NB4 (cell line): ENCODE data around the gene MINDY4B.

Source experiments
- DNase-seq: peaks from one replicate; pipeline ENCODE4 v3.0.0; 2010; ENCODE audit warnings: low read depth
- H3K4me3 ChIP-seq: one replicate; pipeline ENCODE4 v1.5.1; 2011; ENCODE audit warnings: mild to moderate bottlenecking, low read depth, low read length, moderate library complexity
- MYC ChIP-seq: IDR thresholded peaks from 2 replicates; pipeline ENCODE4 v1.6.1; 2011; ENCODE audit warnings: low read depth, low read length
- POLR2A ChIP-seq: IDR thresholded peaks from 2 replicates; pipeline ENCODE4 v1.6.1; 2011; ENCODE audit warnings: mild to moderate bottlenecking; ENCODE audit not compliant: insufficient read length; ENCODE audit errors: extremely low read depth
- TF ChIP-seq, protein P1 (sequence below): IDR thresholded peaks from one replicate; pipeline ENCODE4 v1.5.1; 2012; ENCODE audit warnings: low read depth, low read length
- TF ChIP-seq, protein P2 (sequence below): IDR thresholded peaks from 2 replicates; pipeline ENCODE4 v1.6.1; 2011; ENCODE audit warnings: low read depth, low read length

The MINDY4B gene

DNA sequence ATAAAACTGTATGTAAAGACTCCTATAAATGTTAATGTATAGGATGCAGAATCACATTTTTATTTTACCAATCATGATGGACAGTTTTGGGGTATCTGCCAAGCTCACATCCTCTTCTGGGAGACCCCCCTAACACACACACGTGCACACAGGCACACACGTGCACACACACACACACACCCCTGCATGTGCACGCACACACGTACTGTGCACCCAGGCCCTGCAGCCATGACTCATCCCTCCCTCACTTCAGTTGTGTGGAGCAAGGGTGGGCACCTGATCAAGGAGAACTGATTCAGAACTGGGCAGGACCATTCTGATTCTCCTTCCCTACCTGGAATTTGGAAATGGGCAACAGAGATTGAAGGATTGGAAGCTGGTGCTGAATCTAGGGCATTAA lies 16.0 kb upstream of the MINDY4B start:
- DNase-seq: no peak
- no peak overlapping the region for H3K4me3 ChIP-seq
- TF ChIP-seq, protein P1, sequence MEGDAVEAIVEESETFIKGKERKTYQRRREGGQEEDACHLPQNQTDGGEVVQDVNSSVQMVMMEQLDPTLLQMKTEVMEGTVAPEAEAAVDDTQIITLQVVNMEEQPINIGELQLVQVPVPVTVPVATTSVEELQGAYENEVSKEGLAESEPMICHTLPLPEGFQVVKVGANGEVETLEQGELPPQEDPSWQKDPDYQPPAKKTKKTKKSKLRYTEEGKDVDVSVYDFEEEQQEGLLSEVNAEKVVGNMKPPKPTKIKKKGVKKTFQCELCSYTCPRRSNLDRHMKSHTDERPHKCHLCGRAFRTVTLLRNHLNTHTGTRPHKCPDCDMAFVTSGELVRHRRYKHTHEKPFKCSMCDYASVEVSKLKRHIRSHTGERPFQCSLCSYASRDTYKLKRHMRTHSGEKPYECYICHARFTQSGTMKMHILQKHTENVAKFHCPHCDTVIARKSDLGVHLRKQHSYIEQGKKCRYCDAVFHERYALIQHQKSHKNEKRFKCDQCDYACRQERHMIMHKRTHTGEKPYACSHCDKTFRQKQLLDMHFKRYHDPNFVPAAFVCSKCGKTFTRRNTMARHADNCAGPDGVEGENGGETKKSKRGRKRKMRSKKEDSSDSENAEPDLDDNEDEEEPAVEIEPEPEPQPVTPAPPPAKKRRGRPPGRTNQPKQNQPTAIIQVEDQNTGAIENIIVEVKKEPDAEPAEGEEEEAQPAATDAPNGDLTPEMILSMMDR: no peak
- TF ChIP-seq POLR2A: no peak
- no peak for TF ChIP-seq MYC
- TF ChIP-seq, protein P2, sequence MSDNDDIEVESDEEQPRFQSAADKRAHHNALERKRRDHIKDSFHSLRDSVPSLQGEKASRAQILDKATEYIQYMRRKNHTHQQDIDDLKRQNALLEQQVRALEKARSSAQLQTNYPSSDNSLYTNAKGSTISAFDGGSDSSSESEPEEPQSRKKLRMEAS: no peak

DNA sequence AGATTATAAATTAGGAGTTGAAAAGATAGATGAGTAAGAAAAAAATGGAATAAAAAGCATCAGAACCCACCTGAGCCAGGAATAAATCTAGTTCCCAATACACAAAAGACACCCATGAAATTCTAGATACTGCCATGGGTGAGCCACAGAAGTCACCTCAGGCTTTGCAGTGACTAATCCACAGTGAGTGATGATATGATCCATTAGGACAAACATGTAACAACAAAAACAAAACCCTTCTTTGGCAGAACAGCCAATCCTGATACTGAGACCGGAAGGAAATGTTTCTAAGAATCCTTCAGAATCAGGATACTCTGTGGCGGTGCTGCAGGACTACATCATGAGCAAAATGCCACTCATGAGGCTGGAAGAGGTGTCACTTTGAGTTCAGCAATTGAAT lies 15.0 kb upstream of the MINDY4B start:
- H3K4me3 ChIP-seq: no peak overlapping the region
- TF ChIP-seq POLR2A (no peak), MYC (no peak)
- TF ChIP-seq, protein P1: no peak
- TF ChIP-seq, protein P2: no peak
- DNase-seq: no peak

DNA sequence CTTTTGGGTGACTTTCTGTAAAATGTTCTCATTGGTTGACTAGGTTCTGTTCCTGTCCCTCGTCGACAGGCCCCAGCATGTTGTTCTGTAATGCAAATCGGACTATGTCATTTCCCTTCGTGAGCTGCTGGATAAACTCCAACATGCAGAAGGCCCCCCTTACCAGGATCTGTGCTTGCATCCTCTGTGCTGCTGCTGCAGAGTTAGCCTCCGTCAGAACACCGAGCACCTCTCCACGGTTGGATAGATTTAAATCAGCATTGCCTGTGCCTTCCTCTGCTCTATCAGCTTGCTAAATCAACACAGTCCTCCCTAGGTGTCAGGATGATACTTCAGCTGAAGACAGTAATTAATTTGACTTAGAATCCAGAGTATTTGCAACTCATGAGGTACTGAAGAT lies 12.7 kb upstream of the MINDY4B start:
- TF ChIP-seq POLR2A: no peak
- TF ChIP-seq, protein P1: no peak
- DNase-seq: no peak
- no peak overlapping the region for H3K4me3 ChIP-seq

DNA sequence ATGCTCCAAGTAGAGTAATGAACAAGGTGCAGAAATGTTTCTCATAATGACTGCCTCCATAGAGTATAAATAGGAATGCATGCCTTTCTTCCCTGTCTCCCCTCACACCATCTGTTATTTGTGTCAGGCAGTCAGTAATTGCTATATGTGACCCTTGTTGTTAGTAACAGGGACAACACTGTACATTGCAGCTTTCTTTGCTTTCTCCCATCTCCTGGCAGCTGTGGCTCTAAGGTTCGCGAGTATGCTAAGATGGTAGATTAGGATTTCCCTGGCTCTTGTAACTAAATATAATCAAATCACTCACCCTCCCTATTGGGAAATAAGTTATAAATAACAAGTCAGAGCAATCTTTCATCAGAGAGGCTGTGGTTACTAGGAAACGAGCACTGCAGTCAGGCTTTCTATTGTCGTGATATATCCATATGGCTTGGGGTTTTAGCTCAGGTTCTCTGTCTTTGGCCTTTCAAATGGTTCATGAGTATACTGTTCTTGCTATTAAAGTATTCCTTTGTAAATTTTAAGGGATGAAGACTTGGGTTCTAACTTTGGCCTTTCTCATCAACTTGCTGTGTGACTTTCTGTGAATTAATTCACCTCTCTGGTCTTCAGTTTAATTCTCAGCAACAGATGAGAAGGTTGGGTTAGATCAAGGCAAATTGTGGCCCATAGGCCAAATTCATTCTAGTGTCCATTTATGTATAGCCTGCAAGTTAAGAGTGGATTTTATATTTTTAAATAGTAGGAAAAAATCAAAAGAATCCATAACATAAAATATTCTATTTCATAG lies 8.1 kb upstream of the MINDY4B start:
- TF ChIP-seq MYC: no peak
- TF ChIP-seq POLR2A: no peak
- TF ChIP-seq, protein P2: no peak
- TF ChIP-seq, protein P1: no peak
- no peak for DNase-seq
- H3K4me3 ChIP-seq: no peak overlapping the region

DNA sequence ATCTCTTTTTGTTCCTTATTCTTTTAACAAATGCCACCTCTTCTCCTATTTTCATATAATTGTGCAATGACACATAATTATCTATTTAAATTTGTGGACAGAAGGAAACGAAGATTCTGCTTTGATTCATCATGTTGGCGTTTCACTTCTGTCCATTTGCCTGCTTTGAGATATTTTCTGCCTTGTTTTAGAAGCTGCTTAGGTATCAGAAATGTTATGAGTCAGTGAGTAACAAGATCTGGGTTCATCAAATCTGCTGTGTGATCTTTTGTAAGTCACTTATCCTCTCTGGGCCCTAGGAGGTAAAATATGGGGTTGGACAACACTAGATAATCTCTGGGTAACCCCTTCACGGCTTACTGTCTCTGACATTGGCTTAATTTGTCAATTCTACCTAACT lies 7.3 kb upstream of the MINDY4B start:
- no peak for DNase-seq
- TF ChIP-seq, protein P1: no peak
- TF ChIP-seq MYC (no peak), POLR2A (no peak)
- TF ChIP-seq, protein P2: no peak
- H3K4me3 ChIP-seq: no peak overlapping the region

DNA sequence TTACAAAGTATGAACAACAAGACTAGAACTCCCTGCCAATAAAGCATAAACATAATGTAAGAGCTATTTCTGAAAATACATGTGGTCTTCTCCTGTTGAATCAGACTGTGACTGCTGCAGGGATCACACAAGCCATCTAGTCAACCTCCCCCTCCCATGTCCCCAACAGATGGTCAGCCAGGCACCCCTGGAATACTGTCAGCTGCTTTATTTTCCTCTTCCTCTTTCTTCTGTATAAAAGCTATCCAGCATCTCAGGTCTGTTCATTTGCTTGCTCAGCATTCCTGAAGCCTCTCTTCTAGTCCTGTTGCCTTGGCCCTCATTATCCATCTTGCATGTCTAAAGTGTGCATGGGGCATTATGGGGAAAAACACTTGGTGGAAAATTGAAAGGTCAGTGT lies 6.5 kb upstream of the MINDY4B start:
- no peak overlapping the region for H3K4me3 ChIP-seq
- TF ChIP-seq, protein P1: no peak
- TF ChIP-seq POLR2A (no peak), MYC (no peak)
- TF ChIP-seq, protein P2: no peak
- DNase-seq: no peak
